ENCODE results near the gene TBCD. TPM values are rescaled to one million over a fixed set of nuclear protein-coding genes. Genes with fewer than 3 reads are reported as not detected.

TBCD gene
- polyA plus RNA-seq, 1 donor from 2014 or later = 67.2 TPM

DNA sequence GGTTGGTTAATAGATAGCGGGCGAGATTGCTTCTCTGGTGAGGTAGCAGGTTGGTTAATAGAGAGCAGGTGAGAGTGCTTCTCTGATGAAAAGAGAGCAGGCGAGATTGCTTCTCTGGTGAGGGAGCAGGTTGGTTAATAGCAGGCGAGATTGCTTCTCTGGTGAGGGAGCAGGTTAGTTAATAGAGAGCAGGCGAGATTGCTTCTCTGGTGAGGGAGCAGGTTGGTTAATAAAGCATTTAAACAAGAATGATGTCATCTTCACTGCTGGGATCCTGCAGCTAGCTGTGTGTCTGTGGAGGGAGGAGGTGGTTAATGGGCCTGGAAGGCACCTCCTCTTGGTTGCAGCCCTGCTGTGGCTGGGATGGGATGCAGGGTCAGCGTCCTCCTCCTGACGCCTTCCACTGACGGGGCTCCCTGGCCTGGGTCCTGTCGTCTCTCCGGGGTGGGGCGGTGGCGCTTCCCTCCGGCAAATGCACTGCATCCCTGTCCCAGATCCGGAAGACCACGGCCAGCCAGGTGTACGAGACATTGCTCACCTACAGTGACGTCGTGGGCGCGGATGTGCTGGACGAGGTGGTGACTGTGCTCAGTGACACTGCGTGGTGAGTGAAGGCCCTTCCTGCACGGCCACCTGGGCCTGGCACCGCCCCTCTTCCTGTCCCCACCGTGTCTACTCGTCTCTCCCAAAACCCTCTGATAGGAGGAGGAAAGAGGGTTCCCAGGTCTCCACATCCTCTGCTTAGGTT, 187.2 kb downstream of the TBCD start:
- Histone ChIP-seq H3K4me2 (ENCODE audit: low read length) (no peak overlapping the region), H3K27me3 (ENCODE audit: insufficient read depth, low read depth, low read length) (no peaks in the 10 kb centered on the region), H3K36me3 (ENCODE audit: insufficient read depth, low read length) (peaks cover 19% of the 10 kb centered on the region), H3K27ac (ENCODE audit: low read length) (peak overlapping the region; percentile 70), H3K4me3 (ENCODE audit: low read length) (no peak overlapping the region), H3F3A (ENCODE audit: insufficient read depth, low read length, poor library complexity, severe bottlenecking) (no peaks in the 10 kb centered on the region), H3K9me3 (ENCODE audit: low read length) (peaks cover 3% of the 10 kb centered on the region), H3K9ac (ENCODE audit: low read length) (peak overlapping the region; percentile 41), H3K9me2 (ENCODE audit: insufficient read depth, low read length) (no peaks in the 10 kb centered on the region), H4K20me1 (ENCODE audit: insufficient read depth) (no peaks in the 10 kb centered on the region), H2AFZ (ENCODE audit: low read depth, low read length) (no peak overlapping the region), H3K79me2 (replicated peaks; ENCODE audit: insufficient read depth, low read length) (no peaks in the 10 kb centered on the region)
- TF ChIP-seq MXI1 (conservative IDR thresholded peaks at IDR 0.05; ENCODE audit: poor library complexity, severe bottlenecking) (no peak), POLR2AphosphoS5 (IDR thresholded peaks at IDR 0.05) (peak; percentile 12)

- Histone ChIP-seq H3F3A (ENCODE audit: insufficient read depth, low read length, poor library complexity, severe bottlenecking) (no peaks in the 10 kb centered on the region), H3K36me3 (ENCODE audit: insufficient read depth, low read length) (peaks cover 23% of the 10 kb centered on the region), H3K27ac (ENCODE audit: low read length) (peak overlapping the region; percentile 70), H3K79me2 (replicated peaks; ENCODE audit: insufficient read depth, low read length) (no peaks in the 10 kb centered on the region), H4K20me1 (ENCODE audit: insufficient read depth) (no peaks in the 10 kb centered on the region), H3K4me2 (ENCODE audit: low read length) (no peak overlapping the region), H3K9me2 (ENCODE audit: insufficient read depth, low read length) (no peaks in the 10 kb centered on the region), H3K27me3 (ENCODE audit: insufficient read depth, low read depth, low read length) (no peaks in the 10 kb centered on the region), H3K9ac (ENCODE audit: low read length) (peak overlapping the region; percentile 41), H3K9me3 (ENCODE audit: low read length) (peaks cover 9% of the 10 kb centered on the region), H3K4me3 (ENCODE audit: low read length) (no peak overlapping the region), H2AFZ (ENCODE audit: low read depth, low read length) (no peak overlapping the region)
- TF ChIP-seq EP300 (conservative IDR thresholded peaks at IDR 0.05; ENCODE audit: poor library complexity, severe bottlenecking) (no peak), MXI1 (conservative IDR thresholded peaks at IDR 0.05; ENCODE audit: poor library complexity, severe bottlenecking) (no peak), EZH2 (IDR thresholded peaks at IDR 0.05; ENCODE audit: borderline replicate concordance, insufficient read depth, low read length, poor library complexity, severe bottlenecking) (no peak)
Observed at GRCh38 chr17:82939621-82940135, 187.8 kb downstream of the TBCD start.

DNA sequence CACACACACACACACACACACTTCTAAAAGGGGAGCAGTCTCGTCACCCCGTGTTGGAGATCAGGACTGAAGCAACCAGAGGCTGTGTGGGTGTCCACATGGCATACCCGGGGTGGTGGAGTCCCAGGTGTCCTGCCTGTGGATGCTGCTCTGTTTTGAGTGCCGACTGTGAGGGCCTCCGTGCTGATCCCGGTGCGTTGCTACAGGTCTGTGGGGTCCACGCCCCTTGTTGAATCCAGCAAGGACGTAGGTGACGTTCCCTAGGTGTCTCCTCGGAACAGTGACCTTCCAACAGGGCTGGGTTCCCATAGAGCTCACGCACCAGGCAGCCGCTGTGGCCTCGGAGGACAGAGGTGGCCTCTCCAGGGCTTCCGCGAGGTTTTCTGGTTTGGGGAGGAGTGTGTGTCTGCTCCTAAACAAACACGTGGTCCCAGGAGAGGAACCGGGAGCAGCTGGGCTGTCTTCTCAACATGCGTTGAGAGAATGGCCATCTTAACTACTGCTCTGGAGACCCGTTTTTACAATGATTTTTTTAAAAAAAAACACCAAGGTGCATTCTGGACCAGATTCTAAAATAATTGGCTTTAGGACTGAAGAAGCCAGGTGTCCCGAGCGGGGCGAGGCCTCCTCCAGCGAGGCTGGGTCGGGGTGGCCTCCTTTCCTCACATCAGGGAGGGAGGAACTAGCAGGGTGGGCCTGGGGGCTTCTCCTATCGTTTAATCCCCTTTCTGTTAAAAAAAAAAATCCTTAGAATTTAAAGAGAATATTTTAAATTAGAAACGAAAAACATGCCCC, 188.6 kb downstream of the TBCD start:
- Histone ChIP-seq H3K79me2 (replicated peaks; ENCODE audit: insufficient read depth, low read length) (no peaks in the 10 kb centered on the region), H3K9ac (ENCODE audit: low read length) (no peak overlapping the region), H3K9me2 (ENCODE audit: insufficient read depth, low read length) (no peaks in the 10 kb centered on the region), H2AFZ (ENCODE audit: low read depth, low read length) (no peak overlapping the region), H3K27me3 (ENCODE audit: insufficient read depth, low read depth, low read length) (no peaks in the 10 kb centered on the region), H3F3A (ENCODE audit: insufficient read depth, low read length, poor library complexity, severe bottlenecking) (no peaks in the 10 kb centered on the region), H3K36me3 (ENCODE audit: insufficient read depth, low read length) (peaks cover 29% of the 10 kb centered on the region), H3K4me3 (ENCODE audit: low read length) (no peak overlapping the region), H4K20me1 (ENCODE audit: insufficient read depth) (no peaks in the 10 kb centered on the region), H3K9me3 (ENCODE audit: low read length) (peaks cover 16% of the 10 kb centered on the region), H3K27ac (ENCODE audit: low read length) (no peak overlapping the region), H3K4me2 (ENCODE audit: low read length) (no peak overlapping the region)
- TF ChIP-seq SMC3 (conservative IDR thresholded peaks at IDR 0.05; ENCODE audit: poor library complexity) (no peak), RAD21 (conservative IDR thresholded peaks at IDR 0.05) (no peak), TAF1 (IDR thresholded peaks at IDR 0.05; ENCODE audit: low read depth) (no peak), POLR2AphosphoS5 (IDR thresholded peaks at IDR 0.05) (no peak), EZH2 (IDR thresholded peaks at IDR 0.05; ENCODE audit: borderline replicate concordance, insufficient read depth, low read length, poor library complexity, severe bottlenecking) (no peak), MXI1 (conservative IDR thresholded peaks at IDR 0.05; ENCODE audit: poor library complexity, severe bottlenecking) (no peak), CTCF (IDR thresholded peaks at IDR 0.05; ENCODE audit: poor library complexity, severe bottlenecking) (no peak)
- TF ChIP-seq, protein P1, sequence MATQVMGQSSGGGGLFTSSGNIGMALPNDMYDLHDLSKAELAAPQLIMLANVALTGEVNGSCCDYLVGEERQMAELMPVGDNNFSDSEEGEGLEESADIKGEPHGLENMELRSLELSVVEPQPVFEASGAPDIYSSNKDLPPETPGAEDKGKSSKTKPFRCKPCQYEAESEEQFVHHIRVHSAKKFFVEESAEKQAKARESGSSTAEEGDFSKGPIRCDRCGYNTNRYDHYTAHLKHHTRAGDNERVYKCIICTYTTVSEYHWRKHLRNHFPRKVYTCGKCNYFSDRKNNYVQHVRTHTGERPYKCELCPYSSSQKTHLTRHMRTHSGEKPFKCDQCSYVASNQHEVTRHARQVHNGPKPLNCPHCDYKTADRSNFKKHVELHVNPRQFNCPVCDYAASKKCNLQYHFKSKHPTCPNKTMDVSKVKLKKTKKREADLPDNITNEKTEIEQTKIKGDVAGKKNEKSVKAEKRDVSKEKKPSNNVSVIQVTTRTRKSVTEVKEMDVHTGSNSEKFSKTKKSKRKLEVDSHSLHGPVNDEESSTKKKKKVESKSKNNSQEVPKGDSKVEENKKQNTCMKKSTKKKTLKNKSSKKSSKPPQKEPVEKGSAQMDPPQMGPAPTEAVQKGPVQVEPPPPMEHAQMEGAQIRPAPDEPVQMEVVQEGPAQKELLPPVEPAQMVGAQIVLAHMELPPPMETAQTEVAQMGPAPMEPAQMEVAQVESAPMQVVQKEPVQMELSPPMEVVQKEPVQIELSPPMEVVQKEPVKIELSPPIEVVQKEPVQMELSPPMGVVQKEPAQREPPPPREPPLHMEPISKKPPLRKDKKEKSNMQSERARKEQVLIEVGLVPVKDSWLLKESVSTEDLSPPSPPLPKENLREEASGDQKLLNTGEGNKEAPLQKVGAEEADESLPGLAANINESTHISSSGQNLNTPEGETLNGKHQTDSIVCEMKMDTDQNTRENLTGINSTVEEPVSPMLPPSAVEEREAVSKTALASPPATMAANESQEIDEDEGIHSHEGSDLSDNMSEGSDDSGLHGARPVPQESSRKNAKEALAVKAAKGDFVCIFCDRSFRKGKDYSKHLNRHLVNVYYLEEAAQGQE (IDR thresholded peaks at IDR 0.05; ENCODE audit: borderline replicate concordance) = no peak

Measured in neural cell (in vitro differentiated cells).